Esophagus (tissue), 2 donors: ENCODE data around the gene MXRA7. TPM values are rescaled to one million over a fixed set of nuclear protein-coding genes. Genes with fewer than 3 reads are reported as not detected.

Experiments used
- H3K27ac ChIP-seq, 2 donors: one replicate each; pipeline ENCODE4 v1.5.1; 2013; ENCODE audit warnings: low read depth in 2 of 2, mild to moderate bottlenecking in 2 of 2, inconsistent platforms in 1 of 2, low read length in 1 of 2, moderate library complexity in 1 of 2
- H3K27me3 ChIP-seq, 2 donors: one replicate each; pipeline ENCODE4 v1.6.1; 2013; ENCODE audit warnings: low read length in 2 of 2, control low read depth in 1 of 2, mild to moderate bottlenecking in 1 of 2; ENCODE audit not compliant: insufficient read depth in 2 of 2, control insufficient read depth in 1 of 2
- H3K36me3 ChIP-seq, 2 donors: one replicate each; pipeline ENCODE4 v1.6.1; 2013; ENCODE audit warnings: low read length in 1 of 2; ENCODE audit not compliant: control insufficient read depth in 2 of 2, insufficient read depth in 2 of 2
- H3K4me1 ChIP-seq, 2 donors: one replicate each; pipeline ENCODE4 v1.6.1; 2013; ENCODE audit warnings: low read length in 1 of 2; ENCODE audit not compliant: control insufficient read depth in 2 of 2, insufficient read depth in 2 of 2
- H3K4me3 ChIP-seq, 2 donors: one replicate each; pipeline ENCODE4 v1.5.1; 2013; ENCODE audit warnings: low read length in 2 of 2, mild to moderate bottlenecking in 2 of 2, low read depth in 1 of 2, moderate library complexity in 1 of 2
- H3K9me3 ChIP-seq, 2 donors: one replicate each; pipeline ENCODE4 v1.6.1; 2013; ENCODE audit warnings: mild to moderate bottlenecking in 2 of 2, low read depth in 1 of 2, low read length in 1 of 2, moderate library complexity in 1 of 2; ENCODE audit not compliant: control insufficient read depth in 2 of 2, insufficient read depth in 1 of 2
- WGBS, 2 donors: extraction: QIAGEN DNeasy Blood & Tissue Kit; methylation state at CpG; one replicate each; pipeline ENCODE4 v1.1.7; 2013; 5-methylcytosine and 5-hydroxymethylcytosine counted together
- polyA plus RNA-seq, 2 donors: library from polyadenylated mRNA; stranded (reverse); fragments of 200-250 nt; gene quantifications; one replicate each; pipeline ENCODE4 v1.2.3, GENCODE V29; 2013
- donor health status: healthy with polysubstance abuse.
- donor health status: Bipolar disorder and iron deficiency.

MXRA7 gene
- polyA plus RNA-seq, result 10 to 100 TPM; 10.0 to 54.0 TPM

- Histone ChIP-seq H3K27ac (peak within 1 kb of the TSS; percentile 87), H3K27me3 (no peaks in the 10 kb centered on the region), H3K4me1 (peaks cover 6 to 16% of the 10 kb centered on the region in 2 donors), H3K36me3 (peaks cover 0 to 9% of the 10 kb centered on the region in 2 donors), H3K4me3 (peak within 1 kb of the TSS; percentile 49 to 58), H3K9me3 (no peaks in the 10 kb centered on the region)
- WGBS, 2 donors, result 4 to 6% methylated on average over 17 to 54 of the region's 56 CpGs
Observed at GRCh38 chr17:76710863-76711611, at the start of gene MXRA7. Gene MXRA7, minus strand, starts transcription at chr17:76710965. Its CDS starts 19 bp downstream, at chr17:76710946.

GRCh38 chr17:76758570-76758969 lies 47.8 kb upstream of the MXRA7 start:
- 98 to 99% methylated on average over 3 of the region's 3 CpGs for WGBS, 2 donors
- no peaks in the 10 kb centered on the region for H3K9me3 ChIP-seq
- no peaks in the 10 kb centered on the region for H3K36me3 ChIP-seq
- no peaks in the 10 kb centered on the region for H3K27me3 ChIP-seq
- no peak overlapping the region for H3K4me3 ChIP-seq
- no peak overlapping the region for H3K27ac ChIP-seq
- no peaks in the 10 kb centered on the region for H3K4me1 ChIP-seq

DNA sequence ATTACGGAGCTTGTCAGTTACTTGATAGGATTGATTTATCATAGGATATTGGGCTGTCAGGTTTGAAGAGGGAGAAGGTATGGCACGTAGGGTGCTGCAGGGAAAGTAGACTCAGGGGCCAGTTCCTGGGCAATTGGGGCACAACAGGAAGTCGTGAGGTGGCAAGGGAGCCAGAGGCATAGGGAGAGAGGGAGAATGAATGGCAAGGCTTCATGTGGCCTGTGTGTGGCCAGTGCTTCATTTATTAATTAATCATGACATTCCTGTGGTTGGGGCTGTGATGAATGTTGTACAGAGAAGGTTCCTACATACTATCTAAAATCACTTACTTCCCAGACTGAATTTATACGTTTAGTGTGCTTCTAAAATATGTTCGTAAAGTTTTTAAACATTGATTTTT lies 46.5 kb upstream of the MXRA7 start:
- Histone ChIP-seq H3K4me3 (no peak overlapping the region), H3K9me3 (no peaks in the 10 kb centered on the region), H3K27me3 (no peaks in the 10 kb centered on the region), H3K27ac (no peak overlapping the region), H3K36me3 (no peaks in the 10 kb centered on the region), H3K4me1 (no peaks in the 10 kb centered on the region)
- 93 to 95% methylated on average over 5 of the region's 5 CpGs for WGBS, 2 donors

GRCh38 chr17:76755285-76755684 lies 44.5 kb upstream of the MXRA7 start:
- Histone ChIP-seq H3K9me3 (no peaks in the 10 kb centered on the region), H3K27me3 (no peaks in the 10 kb centered on the region)

DNA sequence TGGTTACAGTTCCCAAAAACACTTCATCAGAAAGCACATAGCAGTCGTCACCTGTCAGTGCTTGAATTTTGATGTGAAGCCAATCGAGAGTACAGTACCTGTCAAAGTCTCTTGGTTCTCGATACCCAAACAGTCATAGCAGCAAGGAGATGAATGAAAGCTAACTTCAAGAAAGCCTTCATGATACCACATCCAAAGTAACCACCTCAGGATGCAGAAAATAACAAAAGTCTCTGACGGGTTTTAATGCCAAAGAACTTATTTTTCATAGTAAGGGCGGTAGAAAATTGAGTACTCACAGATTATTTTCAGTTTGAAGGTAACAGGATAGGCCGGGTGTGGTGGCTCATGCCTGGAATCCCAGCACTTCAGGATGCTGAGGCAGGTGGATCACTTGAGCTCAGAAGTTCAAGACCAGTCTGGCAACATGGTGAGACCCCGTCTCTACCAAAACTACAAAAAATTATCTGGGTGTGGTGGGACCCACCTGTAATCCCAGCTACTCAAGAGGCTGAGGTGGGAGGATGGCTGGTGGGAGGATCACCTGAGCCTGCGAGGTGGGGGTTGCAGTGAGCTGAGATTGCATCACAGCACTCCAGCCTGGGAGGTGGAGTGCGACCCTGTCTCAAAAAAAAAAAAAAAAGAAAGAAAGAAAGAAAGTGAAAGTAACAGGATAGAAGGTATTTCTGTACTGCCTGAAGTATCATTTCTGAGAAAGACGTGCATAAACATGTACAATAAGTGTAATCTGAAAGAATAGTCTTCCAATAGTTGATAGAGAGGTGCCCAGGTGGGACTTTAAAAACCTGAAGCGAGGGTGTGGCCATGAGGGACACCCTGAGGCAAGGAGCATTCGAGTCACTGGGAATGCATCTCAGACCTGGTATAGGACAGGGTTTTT lies 42.5 kb upstream of the MXRA7 start:
- 47 to 59% methylated on average over 12 of the region's 12 CpGs for WGBS, 2 donors
- Histone ChIP-seq H3K27ac (peak overlapping the region; percentile 49 to 87), H3K36me3 (no peaks in the 10 kb centered on the region), H3K27me3 (no peaks in the 10 kb centered on the region), H3K4me3 (peak overlapping the region in 1 of 2 donors; percentile 26), H3K9me3 (no peaks in the 10 kb centered on the region), H3K4me1 (no peaks in the 10 kb centered on the region)

More at GRCh38 chr17:76755285-76755684, 44.5 kb upstream of the MXRA7 start:
- no peaks in the 10 kb centered on the region for H3K36me3 ChIP-seq
- no peaks in the 10 kb centered on the region for H3K4me1 ChIP-seq
- H3K4me3 ChIP-seq, result no peak overlapping the region
- WGBS, 2 donors, result 97 to 98% methylated on average over 2 of the region's 2 CpGs
- H3K27ac ChIP-seq, result no peak overlapping the region

GRCh38 chr17:76752006-76752405 lies 41.2 kb upstream of the MXRA7 start:
- Histone ChIP-seq H3K36me3 (no peaks in the 10 kb centered on the region), H3K4me1 (no peaks in the 10 kb centered on the region), H3K4me3 (no peak overlapping the region), H3K9me3 (no peaks in the 10 kb centered on the region), H3K27me3 (no peaks in the 10 kb centered on the region), H3K27ac (peak overlapping the region in 1 of 2 donors; percentile 76)
- 66 to 75% methylated on average over 4 of the region's 4 CpGs for WGBS, 2 donors

- no peak overlapping the region for H3K27ac ChIP-seq
- WGBS, 2 donors, result 89 to 93% methylated on average over 3 of the region's 3 CpGs
- no peaks in the 10 kb centered on the region for H3K4me1 ChIP-seq
- H3K36me3 ChIP-seq, result no peaks in the 10 kb centered on the region
- H3K9me3 ChIP-seq, result no peaks in the 10 kb centered on the region
- no peaks in the 10 kb centered on the region for H3K27me3 ChIP-seq
- H3K4me3 ChIP-seq, result no peak overlapping the region
Observed at GRCh38 chr17:76751416-76751993, 40.7 kb upstream of the MXRA7 start.

DNA sequence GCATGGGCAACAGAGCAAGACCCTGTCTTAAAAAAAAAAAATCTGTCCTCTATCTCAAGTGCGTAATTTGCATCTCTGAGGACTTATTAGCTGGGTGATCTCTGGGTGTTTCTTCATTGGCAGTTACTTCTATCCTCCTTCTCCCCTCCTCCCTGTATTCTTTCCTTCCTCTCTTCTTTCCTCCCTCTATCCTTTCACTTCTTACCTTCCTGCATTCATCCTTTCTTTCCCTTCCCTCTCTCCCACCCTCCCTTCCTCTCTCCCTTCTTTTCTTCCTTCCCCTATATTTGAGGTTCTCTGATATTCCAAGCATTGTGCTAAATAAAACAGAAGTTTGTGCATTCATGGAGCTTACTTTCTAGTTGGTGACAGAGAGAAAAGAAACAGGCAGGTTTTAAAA lies 37.9 kb upstream of the MXRA7 start:
- Histone ChIP-seq H3K9me3 (no peaks in the 10 kb centered on the region), H3K4me3 (no peak overlapping the region), H3K27ac (no peak overlapping the region), H3K4me1 (no peaks in the 10 kb centered on the region), H3K36me3 (peaks cover 4 to 6% of the 10 kb centered on the region in 2 donors), H3K27me3 (no peaks in the 10 kb centered on the region)
- 100% methylated on average over 1 of the region's 1 CpG for WGBS, 2 donors

GRCh38 chr17:76747716-76748363 lies 37.1 kb upstream of the MXRA7 start:
- Histone ChIP-seq H3K27ac (no peak overlapping the region), H3K36me3 (peaks cover 6 to 7% of the 10 kb centered on the region in 2 donors), H3K4me1 (no peaks in the 10 kb centered on the region), H3K9me3 (no peaks in the 10 kb centered on the region), H3K27me3 (no peaks in the 10 kb centered on the region), H3K4me3 (no peak overlapping the region)
- 67 to 74% methylated on average over 9 of the region's 9 CpGs for WGBS, 2 donors
